Measurements from ENCODE around the gene ZFHX3. TPM values are rescaled to one million over a fixed set of nuclear protein-coding genes. Genes with fewer than 3 reads are reported as not detected.
"Not testable (repeated sequence)": the region's sequence is repeated elsewhere in the genome, so short reads cannot be mapped to it uniquely, and the experiment has no call there.

Gene ZFHX3
- total and polyA plus RNA-seq, 7 experiments from 2014 or later = 0.09 to 9.8 (median 1.7) TPM

DNA sequence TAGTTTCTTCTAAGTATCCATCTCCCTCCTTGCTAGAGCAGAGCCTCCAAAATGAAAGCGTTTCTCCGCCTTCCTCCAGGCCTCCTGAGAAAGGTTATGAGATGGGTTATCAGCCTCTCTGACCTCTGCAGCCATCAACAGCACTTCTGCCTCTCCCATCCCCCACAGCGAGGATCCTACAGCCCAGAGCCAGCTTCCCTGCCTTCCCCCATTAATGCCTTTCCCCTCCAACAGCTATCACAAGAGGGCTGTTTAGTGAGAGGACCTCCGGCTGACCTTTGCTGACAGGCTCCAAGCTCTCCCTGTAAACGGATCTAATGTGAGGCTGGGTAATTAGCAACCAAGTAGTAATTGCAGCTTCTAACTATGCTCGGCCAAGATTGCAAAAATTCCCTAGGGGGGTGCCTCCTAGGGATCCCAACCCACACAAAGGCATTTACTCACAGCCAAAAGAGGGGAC, 55.8 kb downstream of the ZFHX3 start:
- intact Hi-C loops (cut with micrococcal nuclease) = no loop called here
- no peak overlapping the region for H3K4me3 Mint-ChIP-seq
- Histone ChIP-seq H3K27ac (ENCODE audit: low read depth, low read length) (no peak overlapping the region), H3K27me3 (ENCODE audit: control insufficient read depth in 2 of 2, insufficient read depth in 2 of 2, low read length in 2 of 2) (no peaks in the 10 kb centered on the region), H3K9me3 (ENCODE audit: control insufficient read depth in 2 of 3, low read length in 3 of 3) (no peaks in the 10 kb centered on the region), H3K4me1 (ENCODE audit: control insufficient read depth in 2 of 2, insufficient read depth in 2 of 2, low read length in 2 of 2) (no peaks in the 10 kb centered on the region), H3K4me3 (ENCODE audit: low read length) (no peak overlapping the region), H3K36me3 (ENCODE audit: control insufficient read depth in 2 of 3, insufficient read depth in 3 of 3, low read length in 3 of 3) (no peaks in the 10 kb centered on the region)
- H3K27me3 Mint-ChIP-seq = no peaks in the 10 kb centered on the region
- H3K4me1 Mint-ChIP-seq = peaks cover 0 to 11% (median 0%) of the 10 kb centered on the region in 7 donors
- H3K9me3 Mint-ChIP-seq = no peaks in the 10 kb centered on the region
- H3K36me3 Mint-ChIP-seq = no peaks in the 10 kb centered on the region
- DNase-seq (no peak), ATAC-seq (no peak)
- CTCF ChIA-PET = no interaction called here
- H3K27ac Mint-ChIP-seq = no peak overlapping the region
- POLR2A ChIA-PET = no interaction called here

- no peak for DNase-seq
- Mint-ChIP-seq H3K27me3 (no peaks in the 10 kb centered on the region), H3K27ac (no peak overlapping the region), H3K9me3 (no peaks in the 10 kb centered on the region), H3K4me3 (no peak overlapping the region), H3K36me3 (no peaks in the 10 kb centered on the region), H3K4me1 (peaks cover 0 to 10% (median 0%) of the 10 kb centered on the region in 7 donors)
- Histone ChIP-seq H3K4me1 (ENCODE audit: control insufficient read depth in 2 of 2, insufficient read depth in 2 of 2, low read length in 2 of 2) (no peaks in the 10 kb centered on the region), H3K27ac (ENCODE audit: low read depth, low read length) (no peak overlapping the region), H3K27me3 (ENCODE audit: control insufficient read depth in 2 of 2, insufficient read depth in 2 of 2, low read length in 2 of 2) (no peaks in the 10 kb centered on the region), H3K4me3 (ENCODE audit: low read length) (no peak overlapping the region), H3K36me3 (ENCODE audit: control insufficient read depth in 2 of 3, insufficient read depth in 3 of 3, low read length in 3 of 3) (no peaks in the 10 kb centered on the region), H3K9me3 (ENCODE audit: control insufficient read depth in 2 of 3, low read length in 3 of 3) (no peaks in the 10 kb centered on the region)
- intact Hi-C loops (cut with micrococcal nuclease) = no loop called here
- CTCF ChIA-PET = no interaction called here
- POLR2A ChIA-PET = no interaction called here
- no peak for ATAC-seq
Measured at GRCh38 chr16:72991644-72992043, 56.3 kb downstream of the ZFHX3 start.

- no peaks in the 10 kb centered on the region for H3K27me3 ChIP-seq (ENCODE audit: control insufficient read depth in 2 of 2, insufficient read depth in 2 of 2, low read length in 2 of 2)
- H3K27me3 Mint-ChIP-seq = no peaks in the 10 kb centered on the region
- no peaks in the 10 kb centered on the region for H3K9me3 ChIP-seq (ENCODE audit: control insufficient read depth in 2 of 3, low read length in 3 of 3)
- no peak overlapping the region for H3K27ac Mint-ChIP-seq
- no peaks in the 10 kb centered on the region for H3K36me3 ChIP-seq (ENCODE audit: control insufficient read depth in 2 of 3, insufficient read depth in 3 of 3, low read length in 3 of 3)
- intact Hi-C loops (cut with micrococcal nuclease) = no loop called here
- POLR2A ChIA-PET = no interaction called here
- peaks cover 0 to 10% (median 0%) of the 10 kb centered on the region in 7 donors for H3K4me1 Mint-ChIP-seq
- no peak overlapping the region for H3K27ac ChIP-seq (ENCODE audit: low read depth, low read length)
- H3K4me3 Mint-ChIP-seq = no peak overlapping the region
- no peaks in the 10 kb centered on the region for H3K4me1 ChIP-seq (ENCODE audit: control insufficient read depth in 2 of 2, insufficient read depth in 2 of 2, low read length in 2 of 2)
- CTCF ChIA-PET = no interaction called here
- H3K36me3 Mint-ChIP-seq = no peaks in the 10 kb centered on the region
- no peak for DNase-seq
- ATAC-seq = no peak
- no peak overlapping the region for H3K4me3 ChIP-seq (ENCODE audit: low read length)
- no peaks in the 10 kb centered on the region for H3K9me3 Mint-ChIP-seq
Measured at GRCh38 chr16:72991211-72991610, 56.7 kb downstream of the ZFHX3 start.

DNA sequence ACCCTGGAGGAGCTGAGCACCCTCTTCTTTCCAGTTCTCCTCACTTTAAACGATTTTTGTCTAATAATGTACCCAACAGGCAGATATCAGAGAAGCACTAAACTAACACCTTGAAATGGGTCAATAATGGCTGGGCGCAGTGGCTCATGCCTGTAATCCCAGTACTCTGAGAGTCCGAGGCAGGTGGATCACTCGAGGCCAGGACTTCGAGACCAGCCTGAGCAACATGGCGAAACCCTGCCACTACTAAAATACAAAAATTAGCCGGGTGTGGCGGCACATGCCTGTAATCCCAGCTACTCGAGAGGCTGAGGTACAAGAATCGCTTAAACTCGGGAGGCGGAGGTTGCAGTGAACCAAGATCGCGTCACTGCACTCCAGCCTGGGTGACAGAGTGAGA, 57.4 kb downstream of the ZFHX3 start:
- intact Hi-C loops (cut with micrococcal nuclease) = no loop called here

GRCh38 chr16:72989579-72990551, 58.1 kb downstream of the ZFHX3 start:
- Histone ChIP-seq H3K4me1 (ENCODE audit: control insufficient read depth in 2 of 2, insufficient read depth in 2 of 2, low read length in 2 of 2) (no peaks in the 10 kb centered on the region), H3K27me3 (ENCODE audit: control insufficient read depth in 2 of 2, insufficient read depth in 2 of 2, low read length in 2 of 2) (no peaks in the 10 kb centered on the region), H3K36me3 (ENCODE audit: control insufficient read depth in 2 of 3, insufficient read depth in 3 of 3, low read length in 3 of 3) (no peaks in the 10 kb centered on the region), H3K4me3 (ENCODE audit: low read length) (no peak overlapping the region), H3K9me3 (ENCODE audit: control insufficient read depth in 2 of 3, low read length in 3 of 3) (no peaks in the 10 kb centered on the region), H3K27ac (ENCODE audit: low read depth, low read length) (no peak overlapping the region)
- intact Hi-C loops (cut with micrococcal nuclease) = no loop called here
- Mint-ChIP-seq H3K27me3 (no peaks in the 10 kb centered on the region), H3K4me3 (no peak overlapping the region), H3K9me3 (no peaks in the 10 kb centered on the region), H3K36me3 (no peaks in the 10 kb centered on the region), H3K4me1 (peaks cover 0 to 10% (median 0%) of the 10 kb centered on the region in 7 donors), H3K27ac (no peak overlapping the region)
- POLR2A ChIA-PET = interaction anchor here (0.6 kb wide), 1 partner anchor 716 kb away, joined by 3 read pairs; no protein-coding TSS in a partner anchor
- DNase-seq = no peak
- CTCF ChIA-PET = no interaction called here
- ATAC-seq = peak; percentile 44

More for the DNA sequence above, 57.4 kb downstream of the ZFHX3 start:
- Histone ChIP-seq H3K4me1 (ENCODE audit: control insufficient read depth in 2 of 2, insufficient read depth in 2 of 2, low read length in 2 of 2) (no peaks in the 10 kb centered on the region), H3K36me3 (ENCODE audit: control insufficient read depth in 2 of 3, insufficient read depth in 3 of 3, low read length in 3 of 3) (no peaks in the 10 kb centered on the region), H3K27ac (ENCODE audit: low read depth, low read length) (no peak overlapping the region), H3K4me3 (ENCODE audit: low read length) (no peak overlapping the region), H3K27me3 (ENCODE audit: control insufficient read depth in 2 of 2, insufficient read depth in 2 of 2, low read length in 2 of 2) (no peaks in the 10 kb centered on the region), H3K9me3 (ENCODE audit: control insufficient read depth in 2 of 3, low read length in 3 of 3) (no peaks in the 10 kb centered on the region)
- CTCF ChIA-PET = no interaction called here
- no peaks in the 10 kb centered on the region for H3K9me3 Mint-ChIP-seq
- H3K27me3 Mint-ChIP-seq = no peaks in the 10 kb centered on the region
- H3K36me3 Mint-ChIP-seq = no peaks in the 10 kb centered on the region
- ATAC-seq (no peak), DNase-seq (no peak)
- peaks cover 0 to 10% (median 0%) of the 10 kb centered on the region in 7 donors for H3K4me1 Mint-ChIP-seq
- POLR2A ChIA-PET = no interaction called here
- H3K27ac Mint-ChIP-seq = no peak overlapping the region
- no peak overlapping the region for H3K4me3 Mint-ChIP-seq

DNA sequence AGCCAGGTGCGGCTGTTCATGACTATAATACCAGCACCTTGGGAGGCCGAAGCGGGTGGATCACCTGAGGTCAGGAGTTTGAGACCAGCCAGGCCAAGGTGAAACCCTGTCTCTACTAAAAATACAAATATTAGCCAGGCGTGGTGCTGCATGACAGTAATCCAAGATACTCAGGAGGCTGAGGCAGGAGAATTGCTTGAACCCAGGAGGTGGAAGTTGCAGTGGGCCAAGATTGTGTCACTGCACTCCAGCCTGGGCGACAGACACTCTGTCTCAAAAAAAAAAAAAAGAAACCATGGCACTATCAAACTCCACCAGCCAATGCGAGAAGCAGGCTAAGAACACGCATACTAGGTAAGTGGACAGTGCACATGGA, 58.7 kb downstream of the ZFHX3 start:
- ATAC-seq; H3K4me3 ChIP-seq (ENCODE audit: low read length); H3K9me3 Mint-ChIP-seq; H3K4me1 ChIP-seq (ENCODE audit: control insufficient read depth in 2 of 2, insufficient read depth in 2 of 2, low read length in 2 of 2); H3K27me3 Mint-ChIP-seq; H3K9me3 ChIP-seq (ENCODE audit: control insufficient read depth in 2 of 3, low read length in 3 of 3); H3K27me3 ChIP-seq (ENCODE audit: control insufficient read depth in 2 of 2, insufficient read depth in 2 of 2, low read length in 2 of 2); H3K4me1 Mint-ChIP-seq; DNase-seq; H3K36me3 Mint-ChIP-seq; H3K27ac ChIP-seq (ENCODE audit: low read depth, low read length); intact Hi-C loops (cut with micrococcal nuclease); CTCF ChIA-PET; H3K4me3 Mint-ChIP-seq; H3K27ac Mint-ChIP-seq; H3K36me3 ChIP-seq (ENCODE audit: control insufficient read depth in 2 of 3, insufficient read depth in 3 of 3, low read length in 3 of 3): not testable (repeated sequence)
- POLR2A ChIA-PET = interaction anchor here (0.6 kb wide), 1 partner anchor 715 kb away, joined by 3 read pairs; no protein-coding TSS in a partner anchor

DNA sequence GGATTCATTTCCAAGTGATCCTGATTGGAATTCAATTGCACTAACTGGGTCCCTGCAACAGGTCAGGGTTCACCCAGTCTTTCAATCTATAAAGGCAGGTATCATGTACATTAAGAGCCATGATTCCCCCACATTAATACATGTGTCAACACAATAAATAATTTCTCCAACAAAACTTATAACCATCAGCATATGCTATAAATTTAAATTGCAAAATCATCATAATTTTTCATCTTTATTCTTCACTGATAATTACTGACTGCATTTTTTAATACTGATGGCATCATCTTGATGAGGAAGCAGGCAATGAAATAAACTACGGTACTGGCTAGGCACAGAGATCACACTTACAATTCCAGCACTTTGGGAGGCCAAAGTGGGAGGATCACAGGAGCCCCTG, 59.4 kb downstream of the ZFHX3 start:
- H3K27me3 Mint-ChIP-seq = no peaks in the 10 kb centered on the region
- POLR2A ChIA-PET = no interaction called here
- no peaks in the 10 kb centered on the region for H3K9me3 ChIP-seq (ENCODE audit: control insufficient read depth in 2 of 3, low read length in 3 of 3)
- CTCF ChIA-PET = no interaction called here
- no peak overlapping the region for H3K27ac Mint-ChIP-seq
- H3K4me3 Mint-ChIP-seq = no peak overlapping the region
- H3K4me1 ChIP-seq (ENCODE audit: control insufficient read depth in 2 of 2, insufficient read depth in 2 of 2, low read length in 2 of 2) = no peaks in the 10 kb centered on the region
- H3K4me1 Mint-ChIP-seq = peaks cover 0 to 10% (median 0%) of the 10 kb centered on the region in 7 donors
- ATAC-seq (no peak), DNase-seq (no peak)
- H3K36me3 Mint-ChIP-seq = no peaks in the 10 kb centered on the region
- H3K4me3 ChIP-seq (ENCODE audit: low read length) = no peak overlapping the region
- no peaks in the 10 kb centered on the region for H3K27me3 ChIP-seq (ENCODE audit: control insufficient read depth in 2 of 2, insufficient read depth in 2 of 2, low read length in 2 of 2)
- intact Hi-C loops (cut with micrococcal nuclease) = no loop called here
- no peaks in the 10 kb centered on the region for H3K9me3 Mint-ChIP-seq
- no peaks in the 10 kb centered on the region for H3K36me3 ChIP-seq (ENCODE audit: control insufficient read depth in 2 of 3, insufficient read depth in 3 of 3, low read length in 3 of 3)
- H3K27ac ChIP-seq (ENCODE audit: low read depth, low read length) = no peak overlapping the region

Measured in naive thymus-derived CD4-positive, alpha-beta T cell (primary cell).